Osteoblast (primary cell): ENCODE measurements around the gene PBLD. TPM values are rescaled to one million over a fixed set of nuclear protein-coding genes. Genes with fewer than 3 reads are reported as not detected.
"Not testable (repeated sequence)": the region's sequence is repeated elsewhere in the genome, so short reads cannot be mapped to it uniquely, and the experiment has no call there.

Source experiments
- DNase-seq: peaks from one replicate; pipeline ENCODE4 v3.0.0; 2011; ENCODE audit warnings: low spot score, mixed read lengths; ENCODE audit not compliant: insufficient read length; ENCODE audit errors: missing footprints
- H2AFZ ChIP-seq: 2 replicates; pipeline ENCODE4 v1.6.0; 2011; ENCODE audit warnings: mild to moderate bottlenecking, low read length
- H3K27ac ChIP-seq: 2 replicates; pipeline ENCODE4 v1.5.1; 2011; ENCODE audit warnings: mild to moderate bottlenecking, low read depth, low read length, moderate library complexity
- H3K27me3 ChIP-seq: 2 replicates; pipeline ENCODE4 v1.6.0; 2012; ENCODE audit warnings: mild to moderate bottlenecking, control low read depth, inconsistent platforms, low read length, moderate library complexity; ENCODE audit not compliant: insufficient read depth
- H3K36me3 ChIP-seq: 2 replicates; pipeline ENCODE4 v1.5.1; 2011; ENCODE audit warnings: mild to moderate bottlenecking, low read length, control low read depth, moderate library complexity; ENCODE audit not compliant: insufficient read depth
- H3K4me1 ChIP-seq: 2 replicates; pipeline ENCODE4 v1.5.1; 2011; ENCODE audit warnings: mild to moderate bottlenecking, low read length, control low read depth, moderate library complexity; ENCODE audit not compliant: insufficient read depth
- H3K4me2 ChIP-seq: 2 replicates; pipeline ENCODE4 v1.6.0; 2011; ENCODE audit warnings: mild to moderate bottlenecking, low read length; ENCODE audit not compliant: insufficient read depth
- H3K4me3 ChIP-seq: fragments of 200-600 bp; sonication (generic); 3 replicates; pipeline ENCODE4 v1.5.1; 2012; ENCODE audit warnings: mild to moderate bottlenecking, low read length, inconsistent platforms; ENCODE audit not compliant: insufficient read depth
- H3K79me2 ChIP-seq: 2 replicates; pipeline ENCODE4 v1.6.0; 2012; ENCODE audit warnings: mild to moderate bottlenecking, low read length, control low read depth, inconsistent platforms; ENCODE audit not compliant: insufficient read depth
- H3K9me3 ChIP-seq: 2 replicates; pipeline ENCODE4 v1.5.1; 2011; ENCODE audit warnings: low read depth, low read length, control low read depth
- H4K20me1 ChIP-seq: 2 replicates; pipeline ENCODE4 v1.6.0; 2012; ENCODE audit warnings: mild to moderate bottlenecking, low read length, control low read depth; ENCODE audit not compliant: insufficient read depth
- CTCF ChIP-seq: IDR thresholded peaks from 2 replicates; pipeline ENCODE4 v1.5.1; 2011; ENCODE audit warnings: mild to moderate bottlenecking, low read depth, low read length, moderate library complexity; ENCODE audit errors: extremely low read depth
- total RNA-seq: library from RNA; depleted of rRNA; stranded (reverse); fragments of >200 nt; gene quantifications from 2 replicates; pipeline ENCODE4 v1.2.3, GENCODE V29; 2012

Gene PBLD
- total RNA-seq, 1 donor: 13.4 TPM

DNA sequence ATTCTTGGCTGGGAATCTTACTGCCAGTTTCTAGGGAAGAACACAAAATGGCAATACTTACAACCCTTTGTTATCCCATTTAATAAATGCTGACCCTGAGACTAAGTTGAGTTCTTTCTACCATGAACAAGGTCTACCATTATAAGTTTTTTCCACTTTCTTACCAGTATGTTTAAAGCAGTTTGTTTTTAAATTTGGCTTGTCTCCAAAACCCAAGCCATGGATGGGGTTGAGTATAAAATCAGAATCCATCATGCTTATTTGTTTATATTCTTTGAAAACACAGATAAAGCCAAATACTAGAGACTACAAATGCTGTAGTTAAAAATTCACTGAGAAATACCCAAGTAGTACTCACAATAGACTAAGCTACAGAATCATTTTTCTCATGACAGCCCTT is 42.0 kb downstream of the PBLD start:
- Histone ChIP-seq H3K27me3 (no peaks in the 10 kb centered on the region), H3K4me3 (no peak overlapping the region), H3K4me1 (no peaks in the 10 kb centered on the region), H3K27ac (no peak overlapping the region), H3K79me2 (no peaks in the 10 kb centered on the region), H3K9me3 (no peaks in the 10 kb centered on the region), H2AFZ (no peak overlapping the region), H4K20me1 (no peaks in the 10 kb centered on the region), H3K4me2 (no peak overlapping the region), H3K36me3 (no peaks in the 10 kb centered on the region)
- DNase-seq: no peak
- no peak for TF ChIP-seq CTCF

- no peak for TF ChIP-seq CTCF
- no peak overlapping the region for H2AFZ ChIP-seq
- H3K27ac ChIP-seq: no peak overlapping the region
- H3K4me2 ChIP-seq: no peak overlapping the region
- H4K20me1 ChIP-seq: no peaks in the 10 kb centered on the region
- no peaks in the 10 kb centered on the region for H3K4me1 ChIP-seq
- H3K79me2 ChIP-seq: no peaks in the 10 kb centered on the region
- H3K4me3 ChIP-seq: no peak overlapping the region
- no peaks in the 10 kb centered on the region for H3K36me3 ChIP-seq
- no peak for DNase-seq
- H3K27me3 ChIP-seq: no peaks in the 10 kb centered on the region
- no peaks in the 10 kb centered on the region for H3K9me3 ChIP-seq
These were observed 44.0 kb downstream of the PBLD start for GRCh38 chr10:68288717-68289116.

DNA sequence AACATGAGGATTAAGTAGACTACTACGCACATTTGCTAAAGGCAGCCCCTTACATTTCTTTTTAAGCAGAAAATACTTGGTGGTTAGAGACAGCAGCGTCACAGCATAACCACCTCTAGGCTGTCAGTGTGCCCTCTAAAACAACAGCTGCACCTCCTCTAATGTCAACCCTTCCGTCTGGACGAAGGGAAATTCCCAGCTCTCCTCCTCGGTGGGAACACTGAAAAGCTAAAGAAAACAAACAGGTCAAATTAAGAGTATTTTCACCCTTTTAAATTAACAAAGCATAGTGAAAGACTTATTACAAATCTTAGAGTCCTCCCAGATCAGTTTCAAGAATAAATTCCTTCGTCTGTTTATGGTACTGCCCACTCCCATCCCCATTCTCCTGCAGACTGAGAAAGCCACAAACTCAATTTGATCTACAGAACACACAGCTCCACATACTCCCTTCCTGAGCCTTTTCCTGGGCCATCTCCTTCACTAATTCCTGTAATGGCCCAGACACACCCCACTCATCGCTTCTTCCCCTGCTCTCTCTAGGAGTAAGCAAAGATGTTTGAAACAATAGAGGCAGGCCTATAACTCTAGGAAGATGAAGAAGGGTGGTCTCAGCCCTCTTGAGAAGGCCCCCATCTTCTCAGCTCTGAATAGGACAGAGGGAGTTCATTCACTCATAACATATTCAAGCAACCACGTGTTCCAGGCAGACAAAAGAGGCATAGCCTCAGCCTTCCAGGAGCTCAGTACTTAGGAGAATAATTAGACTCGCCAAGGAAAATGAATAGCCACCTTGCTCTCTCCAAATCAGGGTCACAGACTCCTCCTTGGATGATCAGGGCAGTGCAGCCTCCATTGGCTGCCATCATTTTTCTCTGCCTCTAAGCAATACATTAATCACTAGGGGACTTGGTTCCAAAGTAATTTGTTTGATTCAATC is 48.4 kb downstream of the PBLD start:
- H2AFZ ChIP-seq: no peak overlapping the region
- H3K4me3 ChIP-seq: no peak overlapping the region
- no peaks in the 10 kb centered on the region for H3K36me3 ChIP-seq
- no peak overlapping the region for H3K27ac ChIP-seq
- no peak for DNase-seq
- no peak for TF ChIP-seq CTCF
- no peaks in the 10 kb centered on the region for H3K4me1 ChIP-seq
- H3K4me2 ChIP-seq: no peak overlapping the region
- no peaks in the 10 kb centered on the region for H4K20me1 ChIP-seq
- H3K27me3 ChIP-seq: no peaks in the 10 kb centered on the region
- H3K9me3 ChIP-seq: no peaks in the 10 kb centered on the region
- no peaks in the 10 kb centered on the region for H3K79me2 ChIP-seq

- no peaks in the 10 kb centered on the region for H4K20me1 ChIP-seq
- H3K36me3 ChIP-seq: no peaks in the 10 kb centered on the region
- no peaks in the 10 kb centered on the region for H3K79me2 ChIP-seq
- H3K27ac ChIP-seq: no peak overlapping the region
- H3K4me1 ChIP-seq: no peaks in the 10 kb centered on the region
- no peak overlapping the region for H3K4me3 ChIP-seq
- H3K9me3 ChIP-seq: no peaks in the 10 kb centered on the region
- H2AFZ ChIP-seq: no peak overlapping the region
- H3K4me2 ChIP-seq: no peak overlapping the region
- no peaks in the 10 kb centered on the region for H3K27me3 ChIP-seq
- no peak for DNase-seq
- no peak for TF ChIP-seq CTCF
These were observed 52.0 kb downstream of the PBLD start for GRCh38 chr10:68280758-68281157.

DNA sequence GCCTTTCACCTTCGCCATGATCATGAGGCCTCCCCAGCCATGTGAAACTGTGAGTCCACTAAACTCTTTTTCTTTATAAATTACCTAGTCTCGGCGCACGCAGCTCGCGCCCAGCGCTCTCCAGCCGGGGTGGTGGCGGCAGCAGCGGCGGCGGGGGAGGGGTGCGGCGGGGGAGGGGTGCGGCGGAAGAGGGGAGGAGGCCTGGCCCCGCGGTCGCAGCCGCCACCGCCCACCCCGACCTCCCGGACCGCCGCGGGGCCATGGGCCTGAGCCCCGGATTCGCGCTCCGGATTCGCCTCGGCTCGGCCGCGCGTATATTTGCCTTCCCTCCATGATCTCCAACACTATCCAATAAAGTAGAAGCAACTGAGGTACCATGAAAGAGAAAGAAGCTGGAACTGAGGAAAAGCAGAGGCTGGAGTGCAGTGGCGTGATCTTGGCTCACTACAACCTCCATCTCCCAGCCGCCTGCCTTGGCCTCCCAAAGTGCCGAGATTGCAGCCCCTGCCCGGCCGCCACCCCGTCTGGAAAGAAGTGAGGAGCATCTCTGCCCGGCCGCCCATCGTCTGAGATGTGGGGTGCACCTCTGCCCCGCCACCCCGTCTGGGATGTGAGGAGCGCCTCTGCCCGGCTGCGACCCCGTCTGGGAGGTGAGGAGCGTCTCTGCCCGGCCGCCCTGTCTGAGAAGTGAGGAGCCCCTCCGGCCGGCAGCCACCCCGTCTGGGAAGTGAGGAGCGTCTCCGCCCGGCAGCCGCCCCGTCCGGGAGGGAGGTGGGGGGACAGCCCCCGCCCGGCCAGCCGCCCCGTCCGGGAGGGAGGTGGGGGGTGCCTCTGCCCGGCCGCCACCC is 53.6 kb downstream of the PBLD start:
- not testable (repeated sequence) for H2AFZ ChIP-seq, H3K79me2 ChIP-seq, H3K27ac ChIP-seq, H3K4me2 ChIP-seq, H3K9me3 ChIP-seq, H3K27me3 ChIP-seq, DNase-seq, H3K4me1 ChIP-seq, H3K4me3 ChIP-seq, H4K20me1 ChIP-seq, H3K36me3 ChIP-seq
